ENCODE results near the gene NKD2.
"Not testable (repeated sequence)": the region's sequence is repeated elsewhere in the genome, so short reads cannot be mapped to it uniquely, and the experiment has no call there.

The NKD2 gene

DNA sequence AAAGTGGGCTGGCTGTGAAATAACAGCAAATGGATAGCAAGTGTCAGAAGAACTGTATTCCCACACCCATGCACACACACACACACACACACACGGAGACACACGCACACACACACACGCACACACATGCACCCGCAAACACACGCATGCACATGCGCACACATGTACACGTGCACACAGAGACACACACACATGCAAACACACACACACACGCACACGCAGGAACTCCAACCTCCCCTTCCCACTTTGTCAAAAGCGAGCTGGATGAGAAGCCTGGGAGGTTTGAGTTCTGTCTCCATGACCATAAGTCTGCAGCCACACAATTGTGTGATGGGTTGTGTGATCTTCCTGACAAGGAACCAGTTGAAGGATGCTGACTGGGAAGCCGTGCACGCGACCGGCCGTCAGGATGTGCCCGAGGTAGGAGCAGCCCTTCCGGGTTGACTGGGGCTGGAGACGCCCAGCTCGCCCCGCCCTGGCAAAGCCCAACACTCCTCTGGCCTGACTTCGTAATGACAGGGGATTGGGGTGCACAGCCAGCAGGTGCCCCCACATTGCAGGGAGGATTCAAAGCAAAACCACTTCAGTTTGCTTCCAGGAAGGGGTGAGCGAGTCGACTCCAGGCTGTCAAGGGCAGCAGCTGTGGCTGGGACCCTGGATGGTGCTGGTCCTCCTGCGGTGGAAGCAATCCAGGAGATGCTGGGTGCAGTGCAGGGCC lies 29.3 kb upstream of the NKD2 start:
- no peak for DNase-seq

DNA sequence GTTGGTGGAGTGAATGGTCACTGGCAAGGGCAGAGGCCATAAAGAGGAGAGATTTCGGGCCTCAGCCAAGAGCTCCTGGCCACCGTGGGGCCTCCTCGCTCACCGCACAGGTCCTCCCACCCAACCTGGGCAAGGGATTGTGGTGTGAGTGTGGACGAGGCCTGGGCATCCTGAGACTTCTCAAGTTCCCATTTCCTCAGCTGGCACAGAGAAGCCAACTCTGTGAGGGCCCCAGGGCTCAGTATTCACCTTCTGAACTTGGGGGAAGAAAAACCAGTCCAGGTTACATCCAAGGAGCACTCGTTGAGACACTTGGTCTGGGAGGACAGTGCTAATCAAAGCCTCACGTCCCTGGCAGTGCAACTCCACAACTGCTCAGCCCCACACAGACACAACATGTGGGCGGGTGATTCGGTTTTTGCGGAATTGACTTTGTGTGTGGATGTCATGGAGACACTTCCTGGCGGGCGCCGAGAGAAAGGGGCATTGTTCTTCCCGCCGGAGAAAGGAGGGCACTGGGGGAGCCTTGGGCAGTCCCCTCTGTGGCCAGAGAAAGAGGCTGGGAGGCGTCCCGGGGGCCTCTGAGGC lies 28.5 kb upstream of the NKD2 start:
- no peak for DNase-seq

DNA sequence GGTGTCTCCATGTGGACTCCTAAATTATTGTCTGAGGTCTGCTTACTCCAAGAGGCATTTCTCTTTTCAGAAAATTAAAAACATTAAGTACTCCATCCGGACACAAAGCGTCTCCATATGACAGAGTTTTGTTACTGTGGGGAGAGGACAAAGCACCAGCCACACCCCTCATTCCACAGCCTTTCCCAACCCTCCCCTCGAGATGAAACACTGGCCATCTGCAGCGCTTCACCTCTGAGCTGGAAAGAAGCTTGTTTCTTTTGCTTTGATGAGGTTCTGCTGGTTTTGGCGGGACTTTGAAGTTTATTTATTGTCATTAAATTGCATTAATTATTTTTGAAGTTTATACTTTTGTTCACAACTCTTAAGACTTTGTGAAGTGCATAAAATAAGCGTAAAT lies 27.6 kb upstream of the NKD2 start:
- no peak for DNase-seq

DNA sequence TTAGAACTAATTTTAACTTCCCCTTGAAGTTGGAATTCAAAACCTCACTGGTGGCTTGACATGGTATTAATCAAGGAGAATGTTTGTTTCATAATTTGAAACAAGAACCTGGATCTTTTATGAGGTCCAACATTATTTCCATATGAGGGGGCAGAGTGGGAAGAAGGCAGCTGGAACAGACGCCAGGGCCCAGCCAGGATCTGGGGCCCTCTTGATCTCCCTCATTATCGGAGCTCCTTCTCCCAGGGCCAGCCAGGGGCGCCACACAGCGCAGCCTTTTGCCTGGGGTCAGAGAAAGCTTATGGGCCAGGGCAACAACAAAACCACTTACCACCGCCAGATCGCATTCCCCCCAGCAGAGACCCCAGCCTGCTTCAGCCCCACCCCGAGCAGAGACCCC lies 27.1 kb upstream of the NKD2 start:
- no peak for DNase-seq

GRCh38 chr5:982377-983237 lies 26.0 kb upstream of the NKD2 start:
- no peak for DNase-seq

- DNase-seq = no peak
Measured at GRCh38 chr5:983238-983524, 25.4 kb upstream of the NKD2 start.

DNA sequence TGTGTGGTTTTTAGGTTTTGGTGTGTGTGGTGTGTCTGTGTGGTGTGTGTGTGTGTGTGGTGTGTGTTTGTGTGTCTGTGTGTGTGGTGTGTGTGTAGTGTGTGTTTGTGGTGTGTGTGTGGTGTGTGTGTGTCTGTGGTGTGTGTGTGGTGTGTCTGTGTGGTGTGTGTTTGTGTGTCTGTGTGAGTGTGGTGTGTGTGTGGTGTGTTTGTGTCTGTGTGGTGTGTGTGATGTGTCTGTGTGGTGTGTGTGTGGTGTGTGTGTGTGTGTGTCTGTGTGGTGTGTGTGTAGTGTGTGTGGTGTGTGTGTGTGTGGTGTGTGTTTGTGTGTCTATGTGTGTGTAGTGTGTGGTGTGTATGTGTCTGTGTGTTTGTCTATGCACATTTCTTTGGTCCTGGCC lies 25.0 kb upstream of the NKD2 start:
- DNase-seq = no peak

- no peak for DNase-seq
Measured at GRCh38 chr5:984774-985173, 23.8 kb upstream of the NKD2 start.

DNA sequence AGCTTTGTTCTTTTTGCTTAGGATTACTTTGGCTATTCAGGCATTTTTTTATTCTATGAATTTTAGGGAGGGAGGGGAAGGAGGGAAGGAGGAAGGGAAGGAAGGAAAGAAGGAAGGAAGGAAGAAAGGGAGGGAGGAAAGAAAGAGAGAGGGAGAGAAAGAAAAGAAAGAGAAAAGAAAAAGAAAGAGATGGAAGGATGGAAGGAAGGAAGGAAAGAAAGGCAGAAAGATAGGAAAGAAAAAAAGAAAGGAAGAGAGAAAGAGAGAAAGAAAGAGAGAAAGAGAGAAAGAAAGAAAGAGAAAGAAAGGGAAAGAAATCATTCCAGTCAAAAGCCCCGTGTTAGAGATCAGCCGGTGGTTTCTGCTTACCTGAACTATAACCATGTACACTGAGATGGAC lies 20.8 kb upstream of the NKD2 start:
- no peak for DNase-seq

DNA sequence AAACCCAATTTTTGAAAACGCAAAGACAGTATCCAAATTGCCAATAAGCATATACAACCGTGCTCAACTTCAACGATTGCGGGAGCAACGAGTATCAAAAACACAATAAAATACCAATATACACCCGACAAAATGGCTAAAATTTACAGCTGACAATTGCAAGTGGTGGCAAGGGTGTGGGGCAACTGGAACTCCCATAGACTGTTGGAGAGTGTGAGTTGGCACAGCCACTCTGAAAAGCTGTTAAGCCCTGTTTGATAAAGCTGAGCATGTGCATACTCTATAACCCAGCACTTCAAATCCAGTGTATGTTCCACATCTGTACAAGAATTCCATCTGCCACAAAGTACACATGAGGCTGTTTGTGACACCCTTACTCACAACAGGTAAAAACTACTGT lies 20.3 kb upstream of the NKD2 start:
- no peak for DNase-seq

GRCh38 chr5:989961-990530 lies 18.6 kb upstream of the NKD2 start:
- no peak for DNase-seq

DNA sequence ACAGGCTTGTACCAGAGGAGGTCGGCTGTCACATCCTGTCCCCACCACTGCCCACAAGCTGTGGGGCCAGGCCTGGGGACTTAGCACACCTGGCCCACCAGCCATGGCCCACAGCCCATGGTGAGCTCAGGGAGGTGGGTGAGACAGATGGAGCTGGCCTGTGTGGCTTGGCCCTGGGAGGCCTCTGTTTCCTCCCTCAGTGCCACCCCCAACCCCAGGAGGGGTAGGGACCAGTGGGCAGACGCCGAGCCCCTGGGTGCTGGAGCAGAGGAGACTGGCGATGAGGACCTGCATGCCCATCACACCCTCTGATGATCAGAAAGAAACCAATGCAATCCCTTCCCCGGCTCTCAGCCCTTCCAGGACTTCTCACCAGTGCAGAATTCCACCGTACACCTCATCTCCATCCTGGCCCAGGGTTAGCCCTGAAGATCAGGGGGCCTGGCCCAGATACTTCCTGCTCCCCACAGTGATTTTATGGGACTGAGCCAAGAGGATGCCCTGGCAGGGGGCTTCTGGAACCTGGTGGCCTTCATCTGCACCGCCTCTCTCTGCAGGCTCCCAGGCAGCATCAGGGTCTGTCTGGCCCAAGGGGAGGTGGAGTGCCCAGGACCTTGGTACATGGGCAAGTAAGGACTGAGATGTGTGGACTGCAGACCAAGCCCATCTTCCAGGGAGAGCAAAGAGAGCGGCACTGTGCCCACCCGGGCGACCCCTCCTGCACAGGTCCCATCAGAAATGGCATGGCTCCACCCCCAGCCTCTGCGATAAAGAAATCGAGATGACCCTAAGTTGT lies 16.9 kb upstream of the NKD2 start:
- DNase-seq = no peak

DNA sequence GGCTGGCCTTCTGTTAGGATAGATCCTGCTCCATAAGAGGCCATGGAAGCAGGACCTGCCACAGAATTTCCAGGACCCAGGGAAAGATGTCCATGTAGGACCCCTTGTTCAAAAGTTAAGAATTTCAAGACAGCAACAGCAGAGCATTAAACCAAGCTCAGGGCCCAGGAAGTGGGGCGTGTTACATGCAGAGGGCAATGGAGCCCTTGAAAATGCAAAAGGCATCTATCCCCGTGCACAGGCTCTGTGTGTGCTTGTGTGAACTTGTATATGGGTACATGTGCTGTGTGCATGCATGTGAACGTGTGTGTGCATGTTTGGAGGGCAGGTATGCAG lies 14.4 kb upstream of the NKD2 start:
- DNase-seq = no peak

DNA sequence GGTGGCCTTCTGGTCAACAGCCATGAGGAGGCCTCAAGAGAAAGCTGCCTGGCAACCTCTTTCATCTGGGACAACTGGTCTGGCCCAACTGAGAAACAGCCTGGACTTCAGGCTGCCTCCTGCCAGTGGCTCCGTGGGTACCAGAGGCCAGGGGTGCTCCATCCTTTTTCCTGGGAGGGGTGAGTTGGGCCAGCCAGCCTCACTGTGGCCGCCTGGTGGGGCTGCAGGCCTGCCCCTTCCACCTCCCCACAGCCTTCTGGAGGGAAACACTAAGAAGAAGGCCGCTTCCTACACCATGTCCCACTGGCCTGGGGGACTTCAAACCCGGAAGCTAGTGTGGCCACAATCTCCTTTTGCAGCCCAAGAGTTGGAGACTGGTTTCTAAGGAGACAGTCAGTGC lies 13.8 kb upstream of the NKD2 start:
- no peak for DNase-seq

- no peak for DNase-seq
Measured at GRCh38 chr5:995318-995717, 13.3 kb upstream of the NKD2 start.

GRCh38 chr5:997001-997474 lies 11.6 kb upstream of the NKD2 start:
- no peak for DNase-seq

GRCh38 chr5:997711-998110 lies 10.9 kb upstream of the NKD2 start:
- DNase-seq = no peak

- no peak for DNase-seq
Measured at GRCh38 chr5:998246-999031, 10.2 kb upstream of the NKD2 start.

DNA sequence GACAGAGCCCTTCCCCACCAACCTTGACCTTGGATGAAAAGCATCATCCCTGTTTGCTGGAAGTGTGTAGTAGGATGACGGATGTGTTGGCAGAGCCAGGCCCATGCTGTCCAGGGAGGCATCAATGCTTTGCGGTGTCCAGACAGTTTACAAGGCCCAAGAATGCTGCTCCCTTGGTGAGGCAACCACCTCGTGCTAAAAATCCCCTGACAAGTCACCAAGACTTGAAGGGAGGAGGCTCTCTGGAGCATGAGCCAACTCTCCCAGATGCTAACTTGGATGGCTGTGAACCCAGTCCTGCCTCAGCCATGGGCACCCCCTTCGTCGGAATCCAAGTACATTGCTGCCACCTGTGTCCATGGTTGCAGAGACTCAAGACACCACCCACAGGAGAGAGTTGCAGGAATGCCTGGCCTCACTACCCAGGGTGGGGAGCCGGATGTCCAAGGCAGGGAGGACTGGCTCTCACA lies 9.5 kb upstream of the NKD2 start:
- DNase-seq = no peak

DNA sequence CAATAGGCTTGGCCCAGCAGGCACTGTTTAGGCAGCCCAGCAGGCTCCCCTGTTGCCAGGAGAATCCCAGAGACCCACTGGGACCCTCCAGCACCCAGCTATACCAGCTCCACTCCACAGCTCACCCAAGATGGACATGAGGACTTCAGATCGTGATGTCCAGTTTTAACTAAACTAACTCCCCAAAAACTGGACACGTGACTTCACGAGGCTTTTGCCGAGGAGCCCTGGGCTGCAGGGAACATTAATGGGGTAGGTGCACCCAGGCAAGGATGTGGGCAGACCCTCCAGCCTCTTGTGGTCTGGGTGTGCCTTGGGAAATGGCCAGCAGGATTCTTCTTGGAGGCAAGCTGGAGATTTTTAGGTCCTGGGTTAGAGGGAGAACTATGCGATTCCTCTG lies 8.9 kb upstream of the NKD2 start:
- DNase-seq = no peak

DNA sequence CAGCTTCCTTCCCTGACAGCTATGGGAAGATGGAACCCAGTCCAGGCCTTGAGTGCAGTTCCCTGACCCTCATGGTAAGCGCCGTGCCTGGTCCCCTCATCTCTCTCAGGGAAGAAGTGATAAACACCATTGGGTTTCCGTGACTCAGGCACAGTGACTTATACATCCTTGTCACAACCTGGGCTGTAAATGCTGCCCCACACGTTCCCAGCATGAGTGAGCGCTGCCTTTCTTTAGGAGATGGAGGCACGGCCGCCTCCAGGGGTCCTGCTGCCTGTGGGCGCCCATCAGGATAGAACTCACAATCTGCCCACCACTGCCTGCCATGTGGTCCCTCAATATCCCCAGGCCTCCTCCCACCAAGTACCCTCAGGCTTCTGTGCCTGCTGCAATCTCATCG lies 8.3 kb upstream of the NKD2 start:
- DNase-seq = no peak

DNA sequence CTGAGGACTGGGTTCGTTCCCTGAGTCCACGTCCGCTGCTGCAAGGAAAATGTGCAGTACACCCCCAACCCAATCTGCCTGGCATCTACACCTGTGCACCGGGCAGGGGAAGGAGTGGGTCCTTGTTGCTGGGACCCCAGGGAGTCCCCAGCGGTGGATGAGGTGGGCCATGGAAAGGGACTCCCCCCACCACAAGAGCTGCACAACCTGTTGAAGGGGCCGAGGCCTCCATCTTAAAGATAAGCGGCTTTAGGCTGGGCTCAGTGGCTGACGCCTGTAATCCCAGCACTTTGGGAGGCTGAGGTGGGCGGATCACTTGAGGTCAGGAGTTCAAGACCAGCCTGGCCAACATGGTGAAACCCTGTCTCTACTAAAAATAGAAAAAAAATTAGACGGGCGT lies 7.8 kb upstream of the NKD2 start:
- DNase-seq = not testable (repeated sequence)
